Measurements from ENCODE around the gene GPBP1.

GPBP1 gene

GRCh38 chr5:57303985-57304384 lies 130.1 kb downstream of the GPBP1 start:
- no peak overlapping the region for H3K18ac ChIP-seq (ENCODE audit: low read length)
- H3K79me1 ChIP-seq (ENCODE audit: low read length), result peaks cover 2% of the 10 kb centered on the region
- H3K4ac ChIP-seq (ENCODE audit: low read depth, low read length), result no peak overlapping the region
- H3K4me2 ChIP-seq (ENCODE audit: low read length), result no peak overlapping the region
- H3K14ac ChIP-seq (ENCODE audit: low read length), result no peak overlapping the region
- no CpG with 5 or more reads among the region's 3 CpGs for WGBS (ENCODE audit: extremely low coverage, insufficient coverage, insufficient read length)
- H3K36me3 ChIP-seq (ENCODE audit: control insufficient read depth in 1 of 2, insufficient read depth in 2 of 2, low read length in 2 of 2), result no peaks in the 10 kb centered on the region
- H3K27ac ChIP-seq (ENCODE audit: low read depth, low read length), result no peak overlapping the region
- H3K79me2 ChIP-seq (ENCODE audit: control insufficient read depth, insufficient read depth, low read length, poor library complexity), result no peaks in the 10 kb centered on the region
- no peak overlapping the region for H3K23ac ChIP-seq (ENCODE audit: low read length)
- H2BK12ac ChIP-seq (ENCODE audit: low read length), result no peak overlapping the region
- no peak overlapping the region for H2BK120ac ChIP-seq (ENCODE audit: insufficient read depth, low read length, poor library complexity)
- H4K12ac ChIP-seq (ENCODE audit: low read depth, low read length), result no peak overlapping the region
- no peak overlapping the region for H2AK5ac ChIP-seq (ENCODE audit: low read length)
- H3K4me3 ChIP-seq (ENCODE audit: low read depth, low read length), result no peak overlapping the region
- H2AFZ ChIP-seq (ENCODE audit: insufficient read depth, low read length, poor library complexity), result no peak overlapping the region
- H2BK5ac ChIP-seq (ENCODE audit: low read depth, low read length, poor library complexity), result no peak overlapping the region
- no peak overlapping the region for H4K91ac ChIP-seq (ENCODE audit: low read depth, low read length)
- peaks cover 3% of the 10 kb centered on the region for H3K9me3 ChIP-seq (ENCODE audit: insufficient read depth, low read depth, low read length)
- H3K27me3 ChIP-seq (ENCODE audit: insufficient read depth, low read length), result no peaks in the 10 kb centered on the region
- peaks cover 0 to 3% of the 10 kb centered on the region in 2 experiments for H3K4me1 ChIP-seq (ENCODE audit: control insufficient read depth in 1 of 2, insufficient read depth in 2 of 2, low read length in 2 of 2)
- H3K9ac ChIP-seq (ENCODE audit: low read length), result no peak overlapping the region
- no peak overlapping the region for H4K8ac ChIP-seq (ENCODE audit: low read depth, low read length)
- DNase-seq, result no peak

- no peak overlapping the region for H4K91ac ChIP-seq (ENCODE audit: low read depth, low read length)
- no peak overlapping the region for H3K9ac ChIP-seq (ENCODE audit: low read length)
- H3K9me3 ChIP-seq (ENCODE audit: insufficient read depth, low read depth, low read length), result peaks cover 3% of the 10 kb centered on the region
- no peak overlapping the region for H3K4ac ChIP-seq (ENCODE audit: low read depth, low read length)
- H3K4me3 ChIP-seq (ENCODE audit: low read depth, low read length), result no peak overlapping the region
- no peak overlapping the region for H2BK5ac ChIP-seq (ENCODE audit: low read depth, low read length, poor library complexity)
- no peak for DNase-seq
- H2AFZ ChIP-seq (ENCODE audit: insufficient read depth, low read length, poor library complexity), result no peak overlapping the region
- H2BK12ac ChIP-seq (ENCODE audit: low read length), result no peak overlapping the region
- H3K18ac ChIP-seq (ENCODE audit: low read length), result no peak overlapping the region
- no peak overlapping the region for H2AK5ac ChIP-seq (ENCODE audit: low read length)
- H3K27me3 ChIP-seq (ENCODE audit: insufficient read depth, low read length), result no peaks in the 10 kb centered on the region
- H3K27ac ChIP-seq (ENCODE audit: low read depth, low read length), result no peak overlapping the region
- no peaks in the 10 kb centered on the region for H3K79me2 ChIP-seq (ENCODE audit: control insufficient read depth, insufficient read depth, low read length, poor library complexity)
- H2BK120ac ChIP-seq (ENCODE audit: insufficient read depth, low read length, poor library complexity), result no peak overlapping the region
- peaks cover 0 to 2% of the 10 kb centered on the region in 2 experiments for H3K36me3 ChIP-seq (ENCODE audit: control insufficient read depth in 1 of 2, insufficient read depth in 2 of 2, low read length in 2 of 2)
- H4K12ac ChIP-seq (ENCODE audit: low read depth, low read length), result no peak overlapping the region
- H3K79me1 ChIP-seq (ENCODE audit: low read length), result no peaks in the 10 kb centered on the region
- H3K14ac ChIP-seq (ENCODE audit: low read length), result no peak overlapping the region
- no CpG with 5 or more reads among the region's 2 CpGs for WGBS (ENCODE audit: extremely low coverage, insufficient coverage, insufficient read length)
- H3K4me1 ChIP-seq (ENCODE audit: control insufficient read depth in 1 of 2, insufficient read depth in 2 of 2, low read length in 2 of 2), result no peaks in the 10 kb centered on the region
- no peak overlapping the region for H3K23ac ChIP-seq (ENCODE audit: low read length)
- H3K4me2 ChIP-seq (ENCODE audit: low read length), result no peak overlapping the region
- H4K8ac ChIP-seq (ENCODE audit: low read depth, low read length), result no peak overlapping the region
These were observed 131.1 kb downstream of the GPBP1 start for GRCh38 chr5:57304931-57305330.

- no peak overlapping the region for H4K12ac ChIP-seq (ENCODE audit: low read depth, low read length)
- no peak overlapping the region for H3K4me3 ChIP-seq (ENCODE audit: low read depth, low read length)
- no peak overlapping the region for H2BK5ac ChIP-seq (ENCODE audit: low read depth, low read length, poor library complexity)
- H3K18ac ChIP-seq (ENCODE audit: low read length), result no peak overlapping the region
- no peak overlapping the region for H2AK5ac ChIP-seq (ENCODE audit: low read length)
- H3K4ac ChIP-seq (ENCODE audit: low read depth, low read length), result no peak overlapping the region
- H3K36me3 ChIP-seq (ENCODE audit: control insufficient read depth in 1 of 2, insufficient read depth in 2 of 2, low read length in 2 of 2), result peaks cover 0 to 2% of the 10 kb centered on the region in 2 experiments
- WGBS (ENCODE audit: extremely low coverage, insufficient coverage, insufficient read length), result no CpG with 5 or more reads among the region's 2 CpGs
- H3K27me3 ChIP-seq (ENCODE audit: insufficient read depth, low read length), result no peaks in the 10 kb centered on the region
- no peak overlapping the region for H4K91ac ChIP-seq (ENCODE audit: low read depth, low read length)
- no peaks in the 10 kb centered on the region for H3K79me2 ChIP-seq (ENCODE audit: control insufficient read depth, insufficient read depth, low read length, poor library complexity)
- no peaks in the 10 kb centered on the region for H3K79me1 ChIP-seq (ENCODE audit: low read length)
- peaks cover 3% of the 10 kb centered on the region for H3K9me3 ChIP-seq (ENCODE audit: insufficient read depth, low read depth, low read length)
- no peak for DNase-seq
- H2AFZ ChIP-seq (ENCODE audit: insufficient read depth, low read length, poor library complexity), result no peak overlapping the region
- H2BK12ac ChIP-seq (ENCODE audit: low read length), result no peak overlapping the region
- H3K27ac ChIP-seq (ENCODE audit: low read depth, low read length), result no peak overlapping the region
- H2BK120ac ChIP-seq (ENCODE audit: insufficient read depth, low read length, poor library complexity), result no peak overlapping the region
- no peak overlapping the region for H4K8ac ChIP-seq (ENCODE audit: low read depth, low read length)
- H3K23ac ChIP-seq (ENCODE audit: low read length), result no peak overlapping the region
- no peak overlapping the region for H3K4me2 ChIP-seq (ENCODE audit: low read length)
- no peak overlapping the region for H3K9ac ChIP-seq (ENCODE audit: low read length)
- no peak overlapping the region for H3K14ac ChIP-seq (ENCODE audit: low read length)
- peaks cover 0 to 2% of the 10 kb centered on the region in 2 experiments for H3K4me1 ChIP-seq (ENCODE audit: control insufficient read depth in 1 of 2, insufficient read depth in 2 of 2, low read length in 2 of 2)
These were observed 132.5 kb downstream of the GPBP1 start for GRCh38 chr5:57306359-57306758.

GRCh38 chr5:57307516-57307915 lies 133.7 kb downstream of the GPBP1 start:
- H3K18ac ChIP-seq (ENCODE audit: low read length), result no peak overlapping the region
- DNase-seq, result no peak
- no peak overlapping the region for H3K27ac ChIP-seq (ENCODE audit: low read depth, low read length)
- H3K79me2 ChIP-seq (ENCODE audit: control insufficient read depth, insufficient read depth, low read length, poor library complexity), result no peaks in the 10 kb centered on the region
- H2BK12ac ChIP-seq (ENCODE audit: low read length), result no peak overlapping the region
- no peaks in the 10 kb centered on the region for H3K27me3 ChIP-seq (ENCODE audit: insufficient read depth, low read length)
- H3K4me3 ChIP-seq (ENCODE audit: low read depth, low read length), result no peak overlapping the region
- no peak overlapping the region for H4K91ac ChIP-seq (ENCODE audit: low read depth, low read length)
- WGBS (ENCODE audit: extremely low coverage, insufficient coverage, insufficient read length), result no CpG with 5 or more reads among the region's 2 CpGs
- no peak overlapping the region for H4K8ac ChIP-seq (ENCODE audit: low read depth, low read length)
- peaks cover 2% of the 10 kb centered on the region in 2 experiments for H3K4me1 ChIP-seq (ENCODE audit: control insufficient read depth in 1 of 2, insufficient read depth in 2 of 2, low read length in 2 of 2)
- no peak overlapping the region for H3K4me2 ChIP-seq (ENCODE audit: low read length)
- no peak overlapping the region for H3K9ac ChIP-seq (ENCODE audit: low read length)
- H3K14ac ChIP-seq (ENCODE audit: low read length), result no peak overlapping the region
- H4K12ac ChIP-seq (ENCODE audit: low read depth, low read length), result no peak overlapping the region
- no peak overlapping the region for H2BK120ac ChIP-seq (ENCODE audit: insufficient read depth, low read length, poor library complexity)
- H2AFZ ChIP-seq (ENCODE audit: insufficient read depth, low read length, poor library complexity), result no peak overlapping the region
- no peak overlapping the region for H2AK5ac ChIP-seq (ENCODE audit: low read length)
- no peak overlapping the region for H3K23ac ChIP-seq (ENCODE audit: low read length)
- peaks cover 3% of the 10 kb centered on the region for H3K9me3 ChIP-seq (ENCODE audit: insufficient read depth, low read depth, low read length)
- no peaks in the 10 kb centered on the region for H3K79me1 ChIP-seq (ENCODE audit: low read length)
- no peak overlapping the region for H3K4ac ChIP-seq (ENCODE audit: low read depth, low read length)
- peaks cover 0 to 2% of the 10 kb centered on the region in 2 experiments for H3K36me3 ChIP-seq (ENCODE audit: control insufficient read depth in 1 of 2, insufficient read depth in 2 of 2, low read length in 2 of 2)
- no peak overlapping the region for H2BK5ac ChIP-seq (ENCODE audit: low read depth, low read length, poor library complexity)
